MM.1S (cell line): ENCODE measurements around the gene TNIP1.

Experiments used
- CTCF ChIP-seq: fragments of 300-600 bp; sonication (generic); IDR thresholded peaks from 2 replicates; pipeline ENCODE4 v1.5.1; 2016; ENCODE audit warnings: antibody characterized with exemption, low read length, mixed read lengths
- EZH2 ChIP-seq: fragments of 300-600 bp; sonication (generic); optimal IDR thresholded peaks from 2 replicates; pipeline ENCODE3; 2017; ENCODE audit warnings: low read depth, mild to moderate bottlenecking, antibody characterized with exemption, low read length, mixed read lengths
- EZH2phosphoT487 ChIP-seq: fragments of 300-600 bp; sonication (generic); IDR thresholded peaks from 2 replicates; pipeline ENCODE4 v1.6.1; 2018; ENCODE audit warnings: antibody characterized with exemption, low read length

GRCh38 chr5:151094030-151094851, 13.4 kb upstream of the TNIP1 start:
- TF ChIP-seq CTCF (no peak), EZH2 (no peak), EZH2phosphoT487 (no peak)
